Amniotic epithelial cell (primary cell): ENCODE data around the gene ABRACL.
"Not testable (repeated sequence)": the region's sequence is repeated elsewhere in the genome, so short reads cannot be mapped to it uniquely, and the experiment has no call there.

ENCODE experiments used
- DNase-seq: peaks from one replicate; pipeline ENCODE4 v3.0.0-alpha.2; 2010; ENCODE audit warnings: low read depth

ABRACL gene

GRCh38 chr6:139011980-139012379 lies 16.6 kb upstream of the ABRACL start:
- no peak for DNase-seq

- no peak for DNase-seq
Observed at GRCh38 chr6:139013185-139013800, 15.3 kb upstream of the ABRACL start.

- no peak for DNase-seq
Observed at GRCh38 chr6:139014945-139015344, 13.6 kb upstream of the ABRACL start.

GRCh38 chr6:139016337-139017213 lies 12.0 kb upstream of the ABRACL start:
- no peak for DNase-seq

DNA sequence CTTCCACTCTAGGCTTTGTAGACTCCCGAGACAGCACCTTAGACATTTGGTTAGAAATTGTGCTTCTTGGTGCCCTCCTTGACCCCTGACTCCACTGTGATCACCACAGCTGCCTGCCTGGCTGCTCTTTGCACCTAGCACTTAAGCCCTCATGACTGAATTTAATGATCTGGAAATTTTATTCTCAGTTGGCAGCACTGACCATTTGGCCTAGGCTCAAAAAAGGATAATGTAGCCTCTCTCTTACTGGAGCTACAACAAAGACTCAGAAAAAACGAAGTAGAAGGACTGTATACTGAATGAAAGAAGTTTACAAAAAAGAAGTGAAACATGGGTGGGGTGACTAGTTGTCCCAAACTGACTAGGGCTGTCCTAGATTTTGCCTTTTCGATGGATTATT lies 11.3 kb upstream of the ABRACL start:
- no peak for DNase-seq

GRCh38 chr6:139019722-139020121 lies 8.8 kb upstream of the ABRACL start:
- peak; percentile 59 for DNase-seq

GRCh38 chr6:139020689-139021088 lies 7.9 kb upstream of the ABRACL start:
- DNase-seq: no peak

DNA sequence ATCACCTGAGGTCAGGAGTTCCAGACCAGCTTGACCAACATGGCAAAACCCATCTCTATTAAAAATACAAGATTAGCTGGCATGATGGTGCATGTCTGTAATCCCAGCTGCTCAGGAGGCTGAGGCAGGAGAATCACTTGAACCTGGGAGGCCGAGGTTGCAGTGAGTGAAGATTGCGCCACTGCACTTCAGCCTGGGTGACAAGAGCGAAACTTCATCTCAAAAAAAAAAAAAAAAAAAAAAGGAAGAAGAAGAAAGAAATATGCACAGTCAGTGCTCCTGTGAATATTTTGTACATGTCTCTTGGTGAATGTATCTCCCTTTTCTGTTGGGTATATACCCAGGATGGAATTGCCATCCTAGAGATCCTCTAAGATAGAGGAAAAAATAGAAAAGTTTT lies 3.1 kb upstream of the ABRACL start:
- not testable (repeated sequence) for DNase-seq

DNA sequence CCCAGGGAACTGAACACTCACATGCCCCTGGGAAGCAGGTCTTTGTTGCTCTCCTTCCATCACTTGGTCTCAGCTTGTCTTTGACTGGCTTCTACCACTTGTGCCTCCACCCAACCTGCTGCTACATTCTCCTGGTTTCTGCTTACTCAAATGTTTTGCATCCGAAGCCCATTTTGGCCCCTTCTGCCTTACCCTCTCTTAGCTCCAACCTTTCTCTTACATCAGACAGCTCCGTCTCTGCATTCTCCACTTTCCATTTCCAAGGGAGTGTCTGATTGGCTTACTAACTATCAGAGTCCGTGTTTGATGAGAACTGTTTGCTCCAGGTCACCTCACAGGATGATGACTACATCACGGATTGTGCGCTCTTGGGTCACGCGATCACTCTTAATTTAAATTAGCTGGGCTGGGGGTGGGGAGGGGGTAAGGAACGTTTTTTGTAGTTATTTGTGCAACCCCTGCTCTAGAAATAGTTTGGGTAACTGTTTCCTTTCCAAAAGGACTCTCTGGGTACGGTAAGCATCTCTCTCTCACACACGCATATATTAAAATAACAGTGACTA lies 844 bp upstream of the ABRACL start:
- DNase-seq: peak; percentile 14

GRCh38 chr6:139028215-139028657 lies 309 bp upstream of the ABRACL start:
- no peak for DNase-seq

DNA sequence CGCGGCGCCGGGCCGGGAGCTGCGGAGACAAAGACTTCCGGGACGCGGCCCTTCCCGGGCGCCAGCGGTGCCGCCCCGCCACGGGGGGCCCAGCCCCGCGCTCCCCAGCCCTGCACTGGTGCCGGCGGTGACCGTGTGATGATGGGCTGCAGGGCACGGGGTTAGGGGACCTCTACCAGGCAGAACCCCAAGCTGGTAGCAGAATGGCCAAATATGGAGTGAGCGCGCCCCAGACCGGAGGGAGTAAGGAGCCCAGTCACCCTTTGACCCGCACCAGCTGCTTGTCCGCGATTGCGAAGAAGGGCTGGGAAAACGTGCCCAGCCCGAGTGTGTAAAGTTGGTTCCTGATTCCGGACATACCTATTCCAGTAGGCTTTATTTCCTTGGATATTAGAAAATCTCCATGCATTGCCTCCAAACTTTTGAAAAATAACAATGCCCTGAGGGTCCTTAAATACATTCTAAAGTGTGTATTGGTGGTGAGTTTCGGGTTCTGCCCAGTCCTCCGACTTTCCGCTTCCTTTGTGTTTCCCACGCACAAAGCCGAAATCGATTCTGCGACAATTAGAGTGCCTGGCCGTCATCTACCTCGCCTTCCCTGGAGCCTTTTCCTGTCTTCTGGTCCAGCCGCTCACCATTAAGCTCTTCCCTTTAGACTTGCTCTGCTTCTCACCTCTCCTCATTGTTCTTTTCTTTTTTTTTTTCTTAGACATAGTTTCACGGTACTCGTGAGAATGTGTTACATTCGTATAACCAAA lies 1.1 kb downstream of the ABRACL start:
- peak; percentile 68 for DNase-seq

- DNase-seq: no peak
Observed at GRCh38 chr6:139030228-139030963, 1.9 kb downstream of the ABRACL start.

GRCh38 chr6:139037490-139037889 lies 8.9 kb downstream of the ABRACL start:
- DNase-seq: peak; percentile 64

GRCh38 chr6:139044250-139044649 lies 15.7 kb downstream of the ABRACL start:
- DNase-seq: no peak

DNA sequence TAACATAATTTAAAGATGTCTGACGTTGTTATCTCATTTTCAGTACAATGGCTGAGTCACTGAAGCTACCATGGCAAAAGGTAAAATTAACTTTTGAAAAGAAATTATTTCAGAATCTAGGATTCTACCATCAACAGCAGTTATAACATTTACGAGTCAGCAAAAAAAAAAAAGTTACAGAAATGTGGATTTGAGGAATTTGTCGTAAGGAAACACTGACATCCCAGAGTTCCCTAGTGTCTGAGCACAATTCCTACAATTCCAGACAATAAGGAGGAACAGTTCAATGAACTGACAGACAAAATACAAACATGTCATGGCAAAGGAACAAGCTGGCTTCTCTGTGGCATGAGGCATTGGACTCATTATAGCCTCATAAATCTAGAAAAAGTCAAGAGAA lies 19.1 kb downstream of the ABRACL start:
- DNase-seq: no peak

DNA sequence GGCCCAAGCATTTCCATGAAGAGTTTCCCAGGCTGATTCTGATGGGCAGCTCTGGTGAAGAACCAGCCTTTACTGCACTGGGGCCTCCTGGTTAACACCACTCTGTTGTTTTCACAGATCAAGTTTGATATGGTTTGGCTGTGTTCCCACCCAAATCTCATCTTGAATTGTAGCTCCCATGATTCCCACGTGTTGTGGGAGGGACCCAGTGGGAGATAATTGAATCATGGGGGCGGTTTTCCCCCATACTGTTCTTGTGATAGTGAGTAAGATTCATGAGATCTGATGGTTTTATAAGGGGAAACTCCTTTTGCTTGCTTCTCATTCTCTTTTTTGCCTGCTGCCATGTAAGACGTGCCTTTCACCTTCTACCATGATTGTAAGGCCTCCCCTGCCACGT lies 20.4 kb downstream of the ABRACL start:
- not testable (repeated sequence) for DNase-seq

GRCh38 chr6:139050131-139050769 lies 21.7 kb downstream of the ABRACL start:
- not testable (repeated sequence) for DNase-seq

DNA sequence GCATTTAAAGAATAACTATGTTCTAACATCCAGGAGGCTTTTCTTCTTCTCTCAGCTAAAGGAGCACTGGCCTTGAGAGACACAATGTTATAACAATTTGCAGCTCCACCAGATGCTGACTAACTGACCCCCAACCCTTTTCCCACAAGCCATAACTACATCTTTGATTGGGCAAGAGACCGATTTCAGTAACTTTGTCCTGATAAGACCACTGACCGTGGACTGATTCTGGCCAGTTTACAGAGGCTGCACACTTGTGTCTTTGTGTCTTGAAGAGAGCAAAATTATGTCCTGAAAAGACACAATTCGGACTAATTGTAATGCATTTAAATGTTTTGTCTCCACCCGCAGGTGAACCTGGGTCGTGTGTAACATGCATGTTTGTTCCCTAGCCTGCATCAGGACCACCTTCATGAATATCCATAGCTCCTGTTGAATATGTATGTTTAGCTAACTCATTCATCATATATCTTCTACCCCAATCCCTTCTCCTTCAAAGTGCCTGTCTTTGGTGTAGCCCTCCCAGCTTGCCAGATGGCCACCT lies 22.3 kb downstream of the ABRACL start:
- peak; percentile 66 for DNase-seq

DNA sequence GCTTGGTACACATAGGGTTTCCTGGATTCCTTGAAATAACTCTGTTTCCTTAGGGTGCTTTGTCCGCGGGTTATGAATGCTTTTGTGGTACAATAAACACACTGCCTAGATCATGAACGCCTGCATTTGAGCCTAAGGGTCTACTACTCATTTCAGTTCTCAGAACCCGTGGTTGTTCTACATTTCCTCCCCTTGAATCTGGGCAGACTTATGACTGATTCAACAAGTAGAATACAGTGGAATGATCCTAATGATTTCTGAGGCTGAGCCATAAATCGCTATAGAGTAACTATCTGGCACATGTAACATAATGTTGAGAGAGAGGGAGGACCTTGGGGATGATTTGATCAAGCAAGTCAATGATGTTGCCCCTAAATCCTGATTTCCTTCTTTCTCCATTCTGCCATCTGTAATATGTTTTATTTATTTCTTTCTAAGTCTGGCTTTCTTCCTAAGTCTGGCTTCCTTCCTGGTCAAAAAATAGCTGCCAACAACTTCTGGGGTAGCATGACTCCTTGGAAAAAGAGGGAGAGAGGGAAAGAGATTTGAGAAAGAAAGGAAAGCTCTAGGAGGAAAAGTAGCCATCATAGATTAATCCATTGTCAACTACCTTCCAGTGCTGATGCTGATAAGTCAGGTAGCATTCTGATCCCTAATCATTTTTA lies 23.0 kb downstream of the ABRACL start:
- no peak for DNase-seq

DNA sequence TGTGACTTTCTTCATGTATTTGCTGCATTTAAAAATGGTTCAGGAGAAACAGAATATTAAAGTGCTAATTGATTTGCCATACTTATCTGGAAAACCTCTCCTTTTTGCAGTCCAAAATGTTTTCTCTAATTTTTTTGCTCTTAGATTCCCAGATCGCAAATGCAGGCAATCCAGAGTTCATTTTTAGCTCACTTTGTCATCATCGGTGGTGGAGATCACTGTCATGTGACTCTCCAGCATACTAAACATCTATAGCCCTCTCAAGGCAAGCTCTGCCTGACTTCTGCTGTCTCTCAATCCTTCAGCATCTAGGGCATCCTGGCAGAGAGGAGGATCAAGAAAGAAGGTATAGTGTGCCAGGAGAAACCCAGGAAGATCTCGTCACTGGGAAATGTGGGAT lies 24.8 kb downstream of the ABRACL start:
- no peak for DNase-seq
